Peyer's patch (tissue), 4 donors: ENCODE data around the gene PEX19.

Experiments used
- POLR2A ChIP-seq, 2 donors: fragments of 450-650 bp; IDR thresholded peaks; one replicate each; pipeline ENCODE4 v1.5.1; 2017; ENCODE audit warnings: antibody characterized with exemption in 2 of 2, mild to moderate bottlenecking in 2 of 2, moderate library complexity in 2 of 2
- TF ChIP-seq, protein P1 (sequence below), 6 experiments: fragments of 450-650 bp in 4 of 6; fragments of 200-600 bp in 2 of 6; sonication (generic) in 1 of 6; IDR thresholded peaks; one replicate each; pipeline ENCODE4 v1.5.1; 2017 to 2019; ENCODE audit warnings: antibody characterized with exemption in 6 of 6, mild to moderate bottlenecking in 3 of 6, moderate library complexity in 1 of 6

DNA sequence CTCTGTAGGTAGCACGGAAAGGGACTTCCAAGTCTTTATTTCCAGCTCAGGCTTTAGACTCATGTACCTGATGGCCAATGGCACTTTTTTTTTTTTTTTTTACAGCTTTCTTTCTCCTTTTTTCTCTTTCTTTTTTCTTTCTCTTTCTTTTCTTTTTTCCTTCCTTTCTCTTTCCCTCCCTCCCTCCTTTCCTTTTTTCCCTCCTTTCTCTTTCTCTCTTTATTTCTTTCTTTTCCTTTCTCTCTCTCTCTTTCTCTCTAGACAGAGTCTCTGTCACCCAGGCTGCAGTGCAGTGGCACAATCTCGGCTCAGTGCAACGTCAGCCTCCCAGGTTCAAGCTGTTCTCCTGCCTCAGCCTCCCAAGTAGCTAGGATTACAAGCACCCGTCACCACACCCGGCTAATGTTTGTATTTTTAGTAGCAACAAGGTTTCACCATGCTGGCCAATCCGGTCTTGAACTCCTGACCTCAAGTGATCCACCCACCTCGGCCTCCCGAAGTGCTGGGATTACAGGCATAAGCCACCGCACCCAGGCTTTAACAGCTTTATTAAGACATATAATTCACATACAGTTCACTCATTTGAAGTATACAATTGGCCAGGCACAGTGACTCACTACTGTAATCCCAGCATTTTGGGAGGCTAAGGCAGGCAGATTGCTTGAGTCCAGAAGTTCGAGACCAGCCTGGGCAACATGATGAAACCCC, 17.5 kb downstream of the PEX19 start:
- TF ChIP-seq, protein P1, sequence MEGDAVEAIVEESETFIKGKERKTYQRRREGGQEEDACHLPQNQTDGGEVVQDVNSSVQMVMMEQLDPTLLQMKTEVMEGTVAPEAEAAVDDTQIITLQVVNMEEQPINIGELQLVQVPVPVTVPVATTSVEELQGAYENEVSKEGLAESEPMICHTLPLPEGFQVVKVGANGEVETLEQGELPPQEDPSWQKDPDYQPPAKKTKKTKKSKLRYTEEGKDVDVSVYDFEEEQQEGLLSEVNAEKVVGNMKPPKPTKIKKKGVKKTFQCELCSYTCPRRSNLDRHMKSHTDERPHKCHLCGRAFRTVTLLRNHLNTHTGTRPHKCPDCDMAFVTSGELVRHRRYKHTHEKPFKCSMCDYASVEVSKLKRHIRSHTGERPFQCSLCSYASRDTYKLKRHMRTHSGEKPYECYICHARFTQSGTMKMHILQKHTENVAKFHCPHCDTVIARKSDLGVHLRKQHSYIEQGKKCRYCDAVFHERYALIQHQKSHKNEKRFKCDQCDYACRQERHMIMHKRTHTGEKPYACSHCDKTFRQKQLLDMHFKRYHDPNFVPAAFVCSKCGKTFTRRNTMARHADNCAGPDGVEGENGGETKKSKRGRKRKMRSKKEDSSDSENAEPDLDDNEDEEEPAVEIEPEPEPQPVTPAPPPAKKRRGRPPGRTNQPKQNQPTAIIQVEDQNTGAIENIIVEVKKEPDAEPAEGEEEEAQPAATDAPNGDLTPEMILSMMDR (IDR thresholded peaks at IDR 0.05), result no peak
- no peak for TF ChIP-seq POLR2A (IDR thresholded peaks at IDR 0.05)
